IMR-90 (cell line): ENCODE measurements around the gene SPPL2C. TPM values are rescaled to one million over a fixed set of nuclear protein-coding genes. Genes with fewer than 3 reads are reported as not detected.

Source experiments
- ATAC-seq: fragments of 200-7000 bp; cut with Tn5 transposase; 2 replicates; pipeline ENCODE4 v1.9.1; 2020; ENCODE audit warnings: low read depth, mild to moderate bottlenecking, moderate library complexity
- BruUV-seq: library from RNA; stranded (reverse); fragments of 400-500 nt; replicated peaks from 2 replicates; lab custom pipeline; 2021; lab: Mats Ljungman, UMichigan
- CTCF ChIA-PET: fragments of 300-600 bp; formaldehyde crosslinking; extraction: SDS; loops from one replicate; lab custom pipeline; 2021; ENCODE audit warnings: antibody characterized with exemption; lab: Yijun Ruan, JAX
- POLR2A ChIA-PET: fragments of 300-600 bp; sonication (Branson Sonifier 250); formaldehyde crosslinking; loops from one replicate; lab custom pipeline; 2022; ENCODE audit warnings: antibody characterized with exemption; ENCODE audit not compliant: unreplicated experiment; lab: Charles Lee
- DNase-seq: peaks from one replicate; pipeline ENCODE4 v3.0.0; 2013
- H2AFZ ChIP-seq: replicated peaks from 2 replicates; pipeline ENCODE3; 2013; ENCODE audit warnings: low read length, mild to moderate bottlenecking; ENCODE audit not compliant: poor library complexity
- H2AK5ac ChIP-seq: 2 replicates; pipeline ENCODE4 v1.6.1; 2013; ENCODE audit warnings: low read depth, low read length, inconsistent platforms
- H2AK9ac ChIP-seq: replicated peaks from 2 replicates; pipeline ENCODE3; 2013; ENCODE audit warnings: mild to moderate bottlenecking, low read depth, low read length, moderate library complexity; ENCODE audit not compliant: poor library complexity
- H2BK120ac ChIP-seq: 2 replicates; pipeline ENCODE4 v1.6.1; 2013; ENCODE audit warnings: low read depth, low read length, inconsistent platforms
- H2BK15ac ChIP-seq: 3 replicates; pipeline ENCODE4 v1.6.1; 2013; ENCODE audit warnings: low read depth, low read length, inconsistent platforms
- H2BK20ac ChIP-seq: 2 replicates; pipeline ENCODE4 v1.6.1; 2013; ENCODE audit warnings: low read depth, mild to moderate bottlenecking, inconsistent platforms, low read length, moderate library complexity
- H2BK5ac ChIP-seq: 2 replicates; pipeline ENCODE4 v1.6.1; 2013; ENCODE audit warnings: mild to moderate bottlenecking, low read depth, low read length, inconsistent platforms; ENCODE audit not compliant: poor library complexity, severe bottlenecking
- H3K14ac ChIP-seq: replicated peaks from 2 replicates; pipeline ENCODE4 v1.6.1; 2013; ENCODE audit warnings: low read depth, low read length, inconsistent platforms
- H3K18ac ChIP-seq: 2 replicates; pipeline ENCODE4 v1.6.1; 2013; ENCODE audit warnings: low read depth, low read length, control low read depth
- H3K23ac ChIP-seq: 2 replicates; pipeline ENCODE4 v1.6.1; 2013; ENCODE audit warnings: low read depth, low read length, inconsistent platforms
- H3K27ac ChIP-seq: 2 replicates; pipeline ENCODE4 v1.5.1; 2013; ENCODE audit warnings: mild to moderate bottlenecking, control low read depth, low read length; ENCODE audit not compliant: insufficient read depth
- H3K27me3 ChIP-seq: 2 replicates; pipeline ENCODE4 v1.6.1; 2013; ENCODE audit warnings: low read length; ENCODE audit not compliant: control insufficient read depth, insufficient read depth
- H3K36me3 ChIP-seq: 2 replicates; pipeline ENCODE4 v1.6.1; 2013; ENCODE audit warnings: low read length, mixed read lengths; ENCODE audit not compliant: control insufficient read depth, insufficient read depth
- H3K4ac ChIP-seq: 2 replicates; pipeline ENCODE4 v1.6.1; 2013; ENCODE audit warnings: low read depth, low read length, inconsistent platforms
- H3K4me1 ChIP-seq: 2 replicates; pipeline ENCODE4 v1.6.1; 2013; ENCODE audit warnings: low read length, mixed read lengths; ENCODE audit not compliant: control insufficient read depth, insufficient read depth
- H3K4me2 ChIP-seq: 2 replicates; pipeline ENCODE4 v1.6.1; 2013; ENCODE audit warnings: low read depth, mild to moderate bottlenecking, control low read depth, low read length, moderate library complexity
- H3K4me3 ChIP-seq: 2 replicates; pipeline ENCODE4 v1.5.1; 2013; ENCODE audit warnings: low read depth, mild to moderate bottlenecking, control low read depth, low read length, moderate library complexity; ENCODE audit not compliant: insufficient read depth
- H3K56ac ChIP-seq: 2 replicates; pipeline ENCODE4 v1.6.1; 2013; ENCODE audit warnings: low read length, inconsistent platforms; ENCODE audit not compliant: insufficient read depth; ENCODE audit errors: extremely low read depth
- H3K79me1 ChIP-seq, 2 experiments: 2 replicates each; pipeline ENCODE4 v1.6.1; 2013; ENCODE audit warnings: low read length in 2 of 2, inconsistent platforms in 1 of 2, low read depth in 1 of 2
- H3K9ac ChIP-seq: 2 replicates; pipeline ENCODE4 v1.6.1; 2013; ENCODE audit warnings: low read depth, low read length, control low read depth
- H3K9me1 ChIP-seq: 2 replicates; pipeline ENCODE4 v1.6.1; 2013; ENCODE audit warnings: low read length, inconsistent platforms; ENCODE audit not compliant: insufficient read depth
- H3K9me3 ChIP-seq: 2 replicates; pipeline ENCODE4 v1.6.1; 2013; ENCODE audit warnings: low read length; ENCODE audit not compliant: control insufficient read depth, insufficient read depth
- H4K20me1 ChIP-seq: 2 replicates; pipeline ENCODE4 v1.6.1; 2013; ENCODE audit warnings: low read length, inconsistent platforms; ENCODE audit not compliant: insufficient read depth
- H4K5ac ChIP-seq: 2 replicates; pipeline ENCODE4 v1.6.1; 2013; ENCODE audit warnings: mild to moderate bottlenecking, low read depth, low read length, control low read depth
- H4K8ac ChIP-seq, 2 experiments: 2 replicates each; pipeline ENCODE4 v1.6.1; 2013; ENCODE audit warnings: low read depth in 2 of 2, low read length in 2 of 2, control low read depth in 1 of 2, inconsistent platforms in 1 of 2
- H4K91ac ChIP-seq: 2 replicates; pipeline ENCODE4 v1.6.1; 2013; ENCODE audit warnings: low read depth, low read length, inconsistent platforms; ENCODE audit not compliant: insufficient read depth
- BHLHE40 ChIP-seq: fragments of 150-350 bp; IDR thresholded peaks from 2 replicates; pipeline ENCODE4 v1.6.1; 2016; ENCODE audit warnings: mild to moderate bottlenecking, low read depth, low read length
- CHD1 ChIP-seq: IDR thresholded peaks from 2 replicates; pipeline ENCODE4 v1.6.1; 2012; ENCODE audit warnings: low read depth, low read length, improper control_type of control experiment
- CTCF ChIP-seq: conservative IDR thresholded peaks from 2 replicates; pipeline ENCODE4 v1.5.1; 2012; ENCODE audit warnings: mild to moderate bottlenecking, low read depth, low read length, improper control_type of control experiment
- ELK1 ChIP-seq: fragments of 150-350 bp; IDR thresholded peaks from 2 replicates; pipeline ENCODE4 v1.6.1; 2016; ENCODE audit warnings: low read depth, mild to moderate bottlenecking, low read length, moderate library complexity, borderline replicate concordance
- MAFK ChIP-seq: IDR thresholded peaks from 2 replicates; pipeline ENCODE4 v1.6.1; 2012; ENCODE audit warnings: low read depth, low read length, improper control_type of control experiment
- MXI1 ChIP-seq: IDR thresholded peaks from 2 replicates; pipeline ENCODE4 v1.6.1; 2012; ENCODE audit warnings: low read depth, mild to moderate bottlenecking, low read length, moderate library complexity, borderline replicate concordance
- RAD21 ChIP-seq: IDR thresholded peaks from 2 replicates; pipeline ENCODE4 v1.6.1; 2012; ENCODE audit warnings: low read length, improper control_type of control experiment
- RCOR1 ChIP-seq: IDR thresholded peaks from 2 replicates; pipeline ENCODE4 v1.6.1; 2012; ENCODE audit warnings: mild to moderate bottlenecking, low read length, improper control_type of control experiment; ENCODE audit not compliant: insufficient replicate concordance
- RFX5 ChIP-seq: IDR thresholded peaks from 2 replicates; pipeline ENCODE4 v1.8.0; 2012; ENCODE audit warnings: low read depth, mild to moderate bottlenecking, low read length, moderate library complexity
- SMC3 ChIP-seq: fragments of 150-350 bp; IDR thresholded peaks from 2 replicates; pipeline ENCODE4 v1.6.1; 2016; ENCODE audit warnings: low read depth, mild to moderate bottlenecking, antibody characterized with exemption, low read length, moderate library complexity
- USF2 ChIP-seq: fragments of 150-350 bp; IDR thresholded peaks from 2 replicates; pipeline ENCODE4 v1.6.1; 2017; ENCODE audit warnings: mild to moderate bottlenecking, antibody characterized with exemption, low read length, low read depth
- WGBS, 2 experiments: methylation state at CpG; one replicate each; pipeline versions ENCODE4 v1.1.5 to v1.1.7; 2013; ENCODE audit warnings: missing lambda C conversion rate in 2 of 2; ENCODE audit not compliant: insufficient read length in 1 of 2; ENCODE audit errors: extremely low coverage in 2 of 2; 5-methylcytosine and 5-hydroxymethylcytosine counted together
- dilution Hi-C: fragments of 300-500 bp; cut with HindIII; formaldehyde crosslinking; loops from one replicate; pipeline ENCODE4 v1.14.3; 2018; ENCODE audit warnings: low sequenced_read_pairs; ENCODE audit not compliant: unreplicated experiment
- in situ Hi-C: fragments of 300-500 bp; cut with MboI; formaldehyde crosslinking; loops from 3 replicates; pipeline ENCODE4 v1.14.3; 2019; ENCODE audit warnings: low sequenced_read_pairs, inconsistent platforms, mixed read lengths
- intact Hi-C: fragments of 100-400 bp; cut with micrococcal nuclease; formaldehyde crosslinking; loops from 2 replicates; pipeline ENCODE4 v1.10.0; 2022
- polyA plus RNA-seq, 3 experiments: library from polyadenylated mRNA; depleted of rRNA; stranded (reverse); fragments of >200 nt; gene quantifications; 2 replicates each; pipeline ENCODE4 v1.2.3, GENCODE V29; 2012; ENCODE audit warnings: low replicate concordance in 1 of 3
- total RNA-seq: library from RNA; depleted of rRNA; stranded (reverse); fragments of >200 nt; gene quantifications from 2 replicates; pipeline ENCODE4 v1.2.3, GENCODE V29; 2012

SPPL2C gene
- total and polyA plus RNA-seq, 2 of the 4 experiments (the other 2 are of a cell fraction) = not detected

- WGBS, 2 experiments = 67% methylated on average over 8 of the region's 10 CpGs; no CpG with 5 or more reads in 1 of the 2 experiments
- no peak overlapping the region for H3K4ac ChIP-seq
- H3K56ac ChIP-seq = no peak overlapping the region
- intact Hi-C loops = no loop called here
- H3K4me1 ChIP-seq = no peaks in the 10 kb centered on the region
- H3K4me3 ChIP-seq = no peak overlapping the region
- no peak overlapping the region for H3K9ac ChIP-seq
- H2BK15ac ChIP-seq = no peak overlapping the region
- no peak overlapping the region for H3K27ac ChIP-seq
- dilution Hi-C loops = no loop called here
- no peak overlapping the region for H2BK5ac ChIP-seq
- H3K9me3 ChIP-seq = no peaks in the 10 kb centered on the region
- no peaks in the 10 kb centered on the region for H4K20me1 ChIP-seq
- H4K8ac ChIP-seq = no peak overlapping the region
- ATAC-seq (no peak), DNase-seq (no peak)
- H3K27me3 ChIP-seq = peaks cover 26% of the 10 kb centered on the region
- H2AK5ac ChIP-seq = no peak overlapping the region
- no peak overlapping the region for H2AK9ac ChIP-seq
- in situ Hi-C loops = no loop called here
- no peaks in the 10 kb centered on the region for H3K36me3 ChIP-seq
- POLR2A ChIA-PET = no interaction called here
- H2BK20ac ChIP-seq = no peak overlapping the region
- no peak overlapping the region for H4K91ac ChIP-seq
- no TSS peak for BruUV-seq
- H3K14ac ChIP-seq = no peak overlapping the region
- CTCF ChIA-PET = no interaction called here
- no peak overlapping the region for H2AFZ ChIP-seq
- TF ChIP-seq CHD1 = no peak
- TF ChIP-seq MAFK = no peak
- no peak for TF ChIP-seq USF2
- TF ChIP-seq CTCF = no peak
- no peak for TF ChIP-seq ELK1
- TF ChIP-seq MXI1 = no peak
- no peak for TF ChIP-seq BHLHE40
- no peak for TF ChIP-seq SMC3
- no peak for TF ChIP-seq RFX5
- TF ChIP-seq RCOR1 = no peak
- TF ChIP-seq RAD21 = no peak
- no peak overlapping the region for H2BK120ac ChIP-seq
- H3K9me1 ChIP-seq = no peaks in the 10 kb centered on the region
- no peak overlapping the region for H3K4me2 ChIP-seq
- H3K23ac ChIP-seq = no peak overlapping the region
- H3K79me1 ChIP-seq = no peaks in the 10 kb centered on the region
- H4K5ac ChIP-seq = no peak overlapping the region
- H3K18ac ChIP-seq = no peak overlapping the region
Measured at GRCh38 chr17:45823598-45823997, 21.1 kb upstream of the SPPL2C start.
